GM18907 (cell line): ENCODE results near the gene ZFP36L2.
A peak's percentile ranks its signal among the peaks of the same experiment; 100 is the strongest.

Experiments
- ATAC-seq: cut with Tn5 transposase; IDR thresholded peaks from one replicate; pipeline ENCODE4 v1.9.1; 2021; ENCODE audit warnings: mild to moderate bottlenecking, moderate library complexity; ENCODE audit not compliant: unreplicated experiment

ZFP36L2 gene

GRCh38 chr2:43210467-43211303, 15.7 kb downstream of the ZFP36L2 start:
- ATAC-seq = no peak

DNA sequence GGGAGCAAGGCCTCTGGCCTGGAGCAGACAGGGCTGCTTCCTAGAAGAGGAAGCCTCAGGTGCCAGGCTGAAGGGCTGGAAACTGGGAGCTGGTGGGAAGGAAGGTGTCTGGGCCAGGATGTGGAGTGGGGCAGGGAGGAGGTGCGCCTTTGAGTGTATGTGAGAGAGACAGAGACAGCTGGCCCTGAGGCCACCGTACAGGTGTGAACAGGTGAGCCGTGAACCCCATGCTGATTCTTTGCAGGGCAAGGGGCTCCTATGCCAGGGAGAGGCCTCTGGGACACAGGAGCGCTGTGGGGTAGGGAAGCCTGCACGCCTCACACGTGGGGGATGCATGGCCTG, 16.3 kb downstream of the ZFP36L2 start:
- no peak for ATAC-seq

DNA sequence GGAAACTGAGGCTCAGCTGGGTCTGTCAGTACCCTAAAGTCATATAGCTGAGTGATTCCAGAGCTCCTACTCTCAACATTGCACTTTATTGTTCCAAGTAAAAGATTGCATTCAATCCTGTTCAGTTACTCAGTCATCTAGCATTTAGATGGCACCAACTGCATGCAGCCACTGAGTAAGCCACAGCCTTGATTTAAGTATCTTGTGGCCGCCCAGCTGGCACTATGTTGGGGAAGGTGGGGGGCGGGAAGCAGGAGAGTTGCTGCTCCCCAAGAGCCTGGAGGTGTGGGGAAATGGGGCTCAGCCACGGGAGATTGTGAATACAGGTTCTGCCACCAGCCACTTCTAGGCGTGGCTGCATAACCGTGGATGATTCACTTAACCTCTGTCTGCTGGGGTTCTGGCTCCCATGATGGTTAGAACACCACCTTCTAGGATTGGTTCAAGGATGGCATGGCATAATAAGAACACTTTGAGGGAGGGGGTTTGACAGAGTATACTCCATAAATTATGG, 17.1 kb downstream of the ZFP36L2 start:
- no peak for ATAC-seq

- ATAC-seq = no peak
These were observed 18.7 kb downstream of the ZFP36L2 start for GRCh38 chr2:43207553-43208300.

- no peak for ATAC-seq
These were observed 19.8 kb downstream of the ZFP36L2 start for GRCh38 chr2:43206602-43207001.

DNA sequence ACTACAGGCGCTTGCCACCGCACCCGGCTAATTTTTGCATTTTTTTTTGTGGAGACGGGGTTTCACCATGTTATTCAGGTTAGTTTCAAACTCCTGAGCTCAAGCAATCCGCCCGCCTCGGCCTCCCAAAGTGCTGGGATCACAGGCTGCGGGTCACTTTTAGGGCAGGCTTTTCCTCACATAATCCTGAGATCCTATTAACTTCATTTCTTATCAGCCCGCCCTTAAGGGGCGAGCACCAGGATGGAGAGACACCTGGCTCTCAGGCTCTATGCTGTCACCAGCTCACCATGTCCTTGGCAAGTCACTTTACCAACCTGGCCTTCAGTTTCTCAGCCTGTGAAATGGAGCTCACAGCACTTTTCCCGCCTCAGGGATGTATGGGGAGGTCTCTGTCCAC, 23.0 kb downstream of the ZFP36L2 start:
- no peak for ATAC-seq

DNA sequence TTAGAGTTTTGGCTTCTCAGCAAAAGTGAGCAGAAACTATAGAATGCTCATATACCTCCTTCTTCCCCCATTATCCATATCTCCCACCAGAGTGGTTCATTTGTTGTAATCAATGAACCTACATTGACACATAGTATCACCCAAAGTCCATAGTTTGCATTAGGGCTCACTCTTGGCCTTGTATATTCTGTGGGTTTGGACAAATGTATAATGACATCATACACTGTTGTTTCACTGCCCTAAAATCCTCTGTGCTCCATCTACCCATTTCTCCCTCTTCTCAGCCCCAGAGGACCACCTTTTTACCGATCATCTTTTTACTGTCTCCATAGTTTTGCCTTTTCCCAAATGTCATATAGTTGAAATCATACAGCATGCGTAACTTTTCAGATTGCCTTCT, 24.1 kb downstream of the ZFP36L2 start:
- no peak for ATAC-seq

GRCh38 chr2:43201497-43201896, 24.9 kb downstream of the ZFP36L2 start:
- no peak for ATAC-seq

DNA sequence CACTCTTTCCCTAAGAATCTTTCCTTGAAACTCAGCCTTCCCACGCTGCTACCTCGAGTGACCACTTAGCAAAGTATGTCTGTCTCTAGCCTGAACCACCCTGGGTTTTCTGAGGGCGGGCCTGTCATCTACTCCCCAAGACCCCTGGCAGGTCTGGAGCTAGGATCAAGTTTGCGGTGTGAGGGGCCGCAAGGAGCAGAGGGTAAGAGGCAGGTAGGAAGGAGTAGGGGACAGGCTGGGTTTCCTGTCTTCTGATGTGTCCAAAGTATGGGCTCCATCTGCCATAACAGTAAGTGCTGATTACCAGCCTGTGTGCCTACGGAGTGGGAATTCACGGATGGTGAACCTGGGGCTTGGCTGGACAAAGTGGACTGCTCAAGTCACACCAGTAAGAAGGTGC, 25.4 kb downstream of the ZFP36L2 start:
- ATAC-seq = no peak

DNA sequence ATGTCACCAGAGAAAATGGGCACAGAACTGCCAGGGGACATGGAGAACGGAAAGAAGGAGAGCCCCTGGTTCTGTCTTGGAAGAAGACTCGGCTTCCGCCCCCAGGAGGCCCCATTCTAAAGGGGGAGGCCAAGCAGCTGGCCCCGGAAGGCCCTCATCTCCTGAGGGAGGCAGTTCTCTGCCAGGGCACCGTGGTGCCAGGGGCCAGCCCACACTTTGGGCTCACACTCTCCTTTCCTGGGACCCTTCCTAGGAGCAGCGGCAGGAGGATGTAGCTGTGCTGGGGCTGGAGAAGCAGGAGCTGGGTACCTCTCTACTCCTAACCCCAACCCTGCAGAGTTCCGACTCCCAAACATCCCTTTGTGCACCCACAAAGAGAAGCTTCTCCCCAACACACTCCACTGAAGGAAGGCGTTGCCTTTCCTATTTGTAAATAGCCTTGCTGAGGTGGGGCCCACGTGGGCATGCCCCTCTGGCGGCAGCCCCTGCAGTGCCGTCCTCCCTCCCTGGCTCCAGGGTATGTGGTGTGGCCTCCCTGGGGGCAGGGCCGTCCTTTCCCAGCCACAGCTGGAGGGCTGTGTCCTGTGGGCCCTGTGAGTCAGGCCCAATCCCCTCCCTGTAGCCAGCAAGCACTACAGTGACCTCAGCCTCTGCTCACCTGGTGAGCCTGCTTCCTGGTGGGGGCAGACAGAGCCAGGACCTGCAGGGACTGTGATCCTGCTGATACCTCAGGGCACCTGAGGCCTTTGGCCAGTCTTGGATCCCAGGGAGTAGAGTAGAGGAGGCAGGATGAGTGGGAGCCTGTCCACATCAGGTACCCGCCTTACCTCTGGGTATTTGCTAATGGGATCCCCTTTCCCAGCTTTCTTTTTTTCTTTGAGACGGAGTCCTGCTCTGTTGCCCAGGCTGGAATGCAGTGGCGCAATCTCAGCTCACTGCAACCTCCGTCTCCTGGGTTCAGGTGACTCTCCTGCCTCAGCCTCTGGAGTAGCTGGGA, 26.6 kb downstream of the ZFP36L2 start:
- no peak for ATAC-seq

GRCh38 chr2:43198263-43198662, 28.1 kb downstream of the ZFP36L2 start:
- ATAC-seq = no peak

DNA sequence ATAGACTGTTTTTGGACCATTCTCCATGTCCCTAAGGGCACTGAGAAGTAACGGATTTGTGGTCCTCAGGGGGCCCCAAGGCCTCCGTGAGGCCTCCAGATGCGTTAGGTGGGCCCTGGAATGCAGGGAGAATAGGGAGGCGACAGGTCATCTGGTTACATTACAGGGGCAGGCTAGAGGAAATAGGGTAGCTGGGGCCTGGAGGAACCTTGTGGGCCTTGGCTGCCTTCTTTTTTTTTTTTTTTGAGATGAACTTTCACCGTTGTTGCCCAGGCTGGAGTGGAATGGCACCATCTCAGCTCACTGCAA, 28.9 kb downstream of the ZFP36L2 start:
- no peak for ATAC-seq

GRCh38 chr2:43196768-43197587, 29.4 kb downstream of the ZFP36L2 start:
- ATAC-seq = no peak

- peak; percentile 60 for ATAC-seq
These were observed 32.1 kb downstream of the ZFP36L2 start for GRCh38 chr2:43194121-43194869.

GRCh38 chr2:43193652-43194120, 32.7 kb downstream of the ZFP36L2 start:
- no peak for ATAC-seq

GRCh38 chr2:43192744-43193651, 33.4 kb downstream of the ZFP36L2 start:
- ATAC-seq = no peak

GRCh38 chr2:43191947-43192516, 34.4 kb downstream of the ZFP36L2 start:
- no peak for ATAC-seq
